CD4-positive, alpha-beta T cell treated with Interleukin-12 subunit alpha and Interleukin-12 subunit beta, for 1 hour (primary cell): ENCODE measurements around the gene TRAF3IP1.
"Not testable (repeated sequence)": the region's sequence is repeated elsewhere in the genome, so short reads cannot be mapped to it uniquely, and the experiment has no call there.

Experiments used
- DNase-seq: peaks from one replicate; pipeline ENCODE4 v3.0.0-alpha.2; 2020

Gene TRAF3IP1

GRCh38 chr2:238431456-238431855 is 111.1 kb downstream of the TRAF3IP1 start:
- no peak for DNase-seq

DNA sequence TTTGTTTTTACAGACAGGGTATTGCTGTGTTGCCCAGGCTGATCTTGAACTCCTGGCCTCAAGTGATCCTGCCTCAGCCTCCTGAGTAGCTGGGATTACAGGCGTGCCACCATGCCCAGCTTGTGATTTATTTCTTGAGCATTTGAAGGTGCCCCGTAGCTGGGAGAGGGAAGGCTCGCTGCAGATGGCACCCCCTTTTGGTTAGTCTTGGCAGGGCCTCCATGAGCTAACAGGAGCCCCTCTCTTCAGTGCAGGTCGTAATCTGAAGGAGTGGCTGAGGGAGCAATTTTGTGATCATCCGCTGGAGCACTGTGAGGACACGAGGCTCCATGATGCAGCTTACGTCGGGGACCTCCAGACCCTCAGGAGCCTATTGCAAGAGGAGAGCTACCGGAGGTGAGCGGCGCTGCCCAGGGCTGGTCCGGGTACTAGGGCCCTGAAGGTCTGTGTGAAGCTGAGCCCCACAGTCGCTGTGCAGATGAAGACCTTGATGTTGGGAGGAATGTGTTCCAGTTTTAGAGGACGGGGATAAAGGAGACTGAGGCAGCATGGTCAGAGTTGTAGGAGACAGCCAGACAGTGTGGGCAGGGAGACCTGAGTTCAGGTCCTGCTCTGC is 113.1 kb downstream of the TRAF3IP1 start:
- DNase-seq: no peak

- DNase-seq: no peak
Measured at GRCh38 chr2:238433941-238434845, 113.9 kb downstream of the TRAF3IP1 start.

DNA sequence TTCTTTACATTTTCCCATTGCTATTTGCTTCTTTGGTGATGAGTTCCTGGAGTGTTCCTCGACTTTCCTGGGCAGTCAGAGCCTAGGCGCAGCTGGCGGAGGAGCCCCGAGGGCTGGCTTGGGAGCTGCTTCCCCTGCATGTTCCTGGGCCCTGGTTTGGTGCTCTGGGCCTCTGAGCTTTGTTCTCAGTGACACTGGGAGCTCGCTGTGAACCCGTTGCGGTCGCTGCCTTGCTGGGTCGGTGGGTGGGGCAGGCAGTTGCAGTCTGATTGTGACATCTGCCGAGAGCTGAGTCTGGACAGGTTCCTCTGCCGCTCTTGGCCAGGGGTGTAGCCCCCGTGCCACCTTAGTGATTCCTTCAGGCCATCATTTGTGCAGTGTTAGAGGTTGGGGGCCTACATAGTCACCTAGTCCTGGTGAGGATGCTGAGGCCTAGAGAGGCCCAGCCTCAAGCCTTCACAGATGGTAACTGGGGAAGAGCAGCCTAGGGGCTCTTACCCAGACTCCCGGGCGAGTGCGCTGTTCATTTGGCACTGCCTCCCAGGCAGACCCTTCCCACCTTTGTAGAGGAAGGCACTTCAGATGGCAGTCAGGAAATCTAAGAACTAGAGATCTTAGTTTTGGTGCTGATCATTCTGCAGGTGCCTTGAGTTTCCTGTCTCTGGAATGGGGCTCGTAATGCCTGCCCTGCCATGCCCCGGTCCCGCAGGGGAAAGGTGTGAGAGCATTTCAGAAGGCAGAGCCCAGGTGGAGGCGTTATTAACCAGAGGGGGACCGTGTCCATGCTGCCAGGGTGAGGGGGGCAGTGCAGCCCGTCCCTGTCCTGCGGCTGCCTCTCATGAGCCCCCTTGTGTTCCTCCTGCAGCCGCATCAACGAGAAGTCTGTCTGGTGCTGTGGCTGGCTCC is 114.8 kb downstream of the TRAF3IP1 start:
- no peak for DNase-seq

DNA sequence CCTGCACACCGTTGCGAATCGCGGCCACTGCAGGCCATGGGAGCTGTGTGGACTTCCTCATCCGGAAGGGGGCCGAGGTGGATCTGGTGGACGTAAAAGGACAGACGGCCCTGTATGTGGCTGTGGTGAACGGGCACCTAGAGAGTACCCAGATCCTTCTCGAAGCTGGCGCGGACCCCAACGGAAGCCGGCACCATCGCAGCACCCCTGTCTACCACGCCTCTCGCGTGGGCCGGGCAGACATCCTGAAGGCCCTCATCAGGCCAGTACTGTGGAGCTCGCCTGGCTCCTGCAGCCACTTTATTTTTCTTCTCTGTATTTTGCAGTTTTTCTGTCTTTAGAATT is 115.4 kb downstream of the TRAF3IP1 start:
- no peak for DNase-seq

- DNase-seq: peak; percentile 4
Measured at GRCh38 chr2:238438856-238439849, 118.8 kb downstream of the TRAF3IP1 start.

DNA sequence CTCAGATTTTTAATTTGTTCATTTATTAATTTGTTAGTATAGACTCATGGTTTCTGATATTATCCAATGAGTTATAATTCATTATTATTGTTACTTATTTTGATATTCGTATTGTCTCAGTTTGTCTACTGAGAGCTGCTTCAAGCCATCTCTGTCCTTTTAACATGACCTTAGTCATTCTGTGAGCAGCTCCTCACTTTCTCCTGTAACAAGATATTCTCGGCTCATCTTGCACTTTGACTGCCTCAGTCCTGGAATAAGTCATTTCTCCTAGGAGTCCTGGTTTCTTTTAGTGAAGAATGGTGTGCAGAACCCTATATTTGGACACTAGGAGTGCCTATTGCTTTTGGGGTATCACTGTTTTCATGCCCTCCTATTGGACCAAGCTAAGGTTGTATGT is 119.6 kb downstream of the TRAF3IP1 start:
- DNase-seq: no peak

- DNase-seq: no peak
Measured at GRCh38 chr2:238440331-238440730, 120.0 kb downstream of the TRAF3IP1 start.

DNA sequence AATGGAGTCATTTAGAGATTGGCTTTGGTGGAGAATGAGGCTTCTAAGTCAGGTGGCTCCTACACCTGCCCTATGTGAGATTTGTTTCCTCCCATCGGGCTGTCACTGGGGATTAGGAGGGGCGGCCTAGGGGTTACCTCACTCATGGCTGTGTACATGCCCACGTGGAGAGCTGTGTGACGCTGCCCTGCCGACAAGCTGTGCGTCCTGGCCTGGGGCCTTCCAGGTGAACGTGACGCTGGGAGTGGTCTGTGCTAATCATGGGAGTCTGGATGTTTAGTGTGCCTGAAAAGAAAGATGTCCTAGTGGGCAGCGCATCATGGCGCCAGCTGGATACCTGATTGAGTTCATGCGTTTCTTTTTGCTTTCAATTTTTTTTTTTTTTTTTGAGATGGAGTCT is 120.4 kb downstream of the TRAF3IP1 start:
- no peak for DNase-seq

DNA sequence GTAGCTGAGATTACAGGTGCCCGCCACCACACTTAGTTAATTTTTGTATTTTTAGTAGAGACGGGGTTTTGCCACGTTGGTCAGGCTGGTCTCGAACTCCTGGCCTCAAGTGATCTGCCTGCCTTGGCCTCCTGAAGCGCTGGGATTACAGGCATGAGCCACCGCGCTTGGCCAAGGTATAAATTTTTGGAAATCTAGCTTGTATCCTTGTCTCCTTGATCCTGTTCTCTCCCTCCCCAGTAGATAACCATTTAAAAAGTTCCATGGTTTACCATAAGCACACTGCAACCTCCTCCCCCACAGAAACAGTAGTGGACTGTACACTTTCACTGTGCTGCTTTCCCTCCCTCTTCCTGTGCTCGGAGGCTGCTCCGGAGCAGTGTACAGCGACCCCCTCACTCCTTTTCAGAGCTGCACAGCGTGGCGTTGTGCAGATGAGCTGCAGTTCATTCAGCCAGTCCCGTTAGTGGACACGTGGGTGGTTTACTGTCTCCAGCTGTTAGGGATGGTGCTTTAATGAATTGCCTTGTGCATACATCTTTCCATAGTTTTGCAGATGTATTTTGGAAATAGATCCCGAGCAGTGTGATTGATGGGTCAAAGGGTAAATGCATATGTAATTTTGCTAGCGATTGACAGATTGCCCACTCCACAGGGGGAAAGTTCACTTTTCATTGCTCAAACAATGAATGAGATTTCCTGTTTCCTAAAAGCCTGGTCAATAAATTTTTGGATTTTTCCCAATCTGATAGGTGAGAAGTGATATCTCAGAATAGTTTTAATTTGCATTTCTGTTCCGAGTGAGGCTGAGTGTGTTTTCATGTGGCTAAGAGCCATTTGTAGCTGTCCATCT is 121.2 kb downstream of the TRAF3IP1 start:
- DNase-seq: no peak

DNA sequence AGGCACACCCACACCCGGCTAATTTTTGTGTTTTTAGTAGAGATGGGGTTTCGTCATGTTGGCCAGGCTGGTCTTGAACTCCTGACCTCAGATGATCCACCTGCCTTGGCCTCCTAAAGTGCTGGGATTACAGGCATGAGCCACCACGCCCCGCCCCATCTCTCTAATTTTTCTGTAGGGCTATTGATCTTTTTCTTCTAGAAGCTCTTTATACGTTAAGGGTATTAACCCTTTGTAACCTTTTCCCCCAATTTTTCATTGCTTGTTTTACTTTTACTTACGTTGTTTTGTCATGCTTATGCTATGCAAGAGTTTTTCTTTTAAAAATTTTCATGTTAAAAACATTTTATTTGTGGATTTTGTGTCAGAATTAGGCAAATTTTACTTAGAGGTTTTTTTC is 121.9 kb downstream of the TRAF3IP1 start:
- not testable (repeated sequence) for DNase-seq

GRCh38 chr2:238444242-238444641 is 123.9 kb downstream of the TRAF3IP1 start:
- DNase-seq: no peak

DNA sequence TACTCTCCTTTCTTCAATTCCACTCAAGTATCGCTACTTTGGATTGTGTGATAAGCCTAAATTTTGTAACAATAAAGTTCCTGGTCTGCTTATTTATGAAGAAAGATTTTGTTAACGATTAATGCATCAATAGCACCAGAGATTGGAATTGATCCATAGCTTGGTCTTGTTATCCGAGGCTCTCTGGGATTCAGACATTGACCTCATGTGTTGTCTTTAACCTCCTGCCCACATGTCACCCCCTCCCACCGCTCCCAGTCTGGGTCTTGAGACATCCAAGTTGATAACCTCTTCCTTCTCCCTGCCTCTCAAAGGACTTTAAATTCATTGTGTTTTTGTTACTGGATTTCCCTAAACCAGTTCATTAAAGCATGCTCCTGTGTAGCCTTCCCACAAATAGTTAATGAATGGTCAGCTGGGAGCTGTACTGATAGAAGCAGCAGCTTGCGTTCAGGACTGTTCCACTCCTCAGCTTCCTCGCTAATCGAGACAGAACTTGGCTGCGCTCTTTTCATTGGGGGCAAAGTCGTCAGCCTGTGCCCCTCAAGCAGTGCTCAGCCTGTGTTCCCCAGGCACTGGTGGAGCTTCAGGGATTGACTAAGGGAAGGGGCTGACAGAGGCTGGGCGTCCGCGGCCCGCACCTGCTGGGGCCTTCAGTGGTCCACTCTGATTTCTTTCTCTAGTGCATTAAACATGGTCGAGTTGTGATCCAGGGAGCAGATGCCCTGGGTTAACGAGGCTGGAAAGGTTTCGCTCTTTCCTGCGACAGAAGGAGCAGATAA is 125.3 kb downstream of the TRAF3IP1 start:
- DNase-seq: no peak

GRCh38 chr2:238446371-238446770 is 126.1 kb downstream of the TRAF3IP1 start:
- no peak for DNase-seq

- no peak for DNase-seq
Measured at GRCh38 chr2:238448031-238448955, 128.0 kb downstream of the TRAF3IP1 start.

- DNase-seq: no peak
Measured at GRCh38 chr2:238449241-238449640, 128.9 kb downstream of the TRAF3IP1 start.

DNA sequence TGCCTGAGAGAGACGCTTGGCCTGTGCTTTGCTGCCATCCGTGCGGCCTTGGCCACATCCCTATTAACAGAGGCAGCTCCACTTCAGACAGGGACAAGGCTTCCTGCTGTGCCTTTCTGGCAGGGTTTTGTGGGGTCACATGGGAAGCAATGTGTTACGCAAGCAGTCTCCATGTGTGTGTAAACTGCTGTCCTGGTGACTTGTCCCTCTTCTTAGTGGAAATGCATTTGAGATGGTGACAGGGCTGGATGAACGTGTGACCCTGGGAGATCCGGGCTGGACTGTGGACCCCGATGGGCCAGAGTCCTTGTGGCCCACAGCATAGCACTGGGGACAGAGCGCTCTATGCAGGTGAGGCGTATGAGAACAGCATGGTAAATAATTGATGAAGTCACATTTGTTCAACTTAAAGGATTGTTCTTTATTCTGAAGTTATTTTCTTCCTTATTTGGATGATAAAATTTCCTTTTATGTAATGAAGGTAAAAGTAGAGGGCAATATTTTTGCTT is 129.6 kb downstream of the TRAF3IP1 start:
- DNase-seq: no peak

- no peak for DNase-seq
Measured at GRCh38 chr2:238450440-238450861, 130.1 kb downstream of the TRAF3IP1 start.
